ENCODE data around the gene CCDC187.

The CCDC187 gene

DNA sequence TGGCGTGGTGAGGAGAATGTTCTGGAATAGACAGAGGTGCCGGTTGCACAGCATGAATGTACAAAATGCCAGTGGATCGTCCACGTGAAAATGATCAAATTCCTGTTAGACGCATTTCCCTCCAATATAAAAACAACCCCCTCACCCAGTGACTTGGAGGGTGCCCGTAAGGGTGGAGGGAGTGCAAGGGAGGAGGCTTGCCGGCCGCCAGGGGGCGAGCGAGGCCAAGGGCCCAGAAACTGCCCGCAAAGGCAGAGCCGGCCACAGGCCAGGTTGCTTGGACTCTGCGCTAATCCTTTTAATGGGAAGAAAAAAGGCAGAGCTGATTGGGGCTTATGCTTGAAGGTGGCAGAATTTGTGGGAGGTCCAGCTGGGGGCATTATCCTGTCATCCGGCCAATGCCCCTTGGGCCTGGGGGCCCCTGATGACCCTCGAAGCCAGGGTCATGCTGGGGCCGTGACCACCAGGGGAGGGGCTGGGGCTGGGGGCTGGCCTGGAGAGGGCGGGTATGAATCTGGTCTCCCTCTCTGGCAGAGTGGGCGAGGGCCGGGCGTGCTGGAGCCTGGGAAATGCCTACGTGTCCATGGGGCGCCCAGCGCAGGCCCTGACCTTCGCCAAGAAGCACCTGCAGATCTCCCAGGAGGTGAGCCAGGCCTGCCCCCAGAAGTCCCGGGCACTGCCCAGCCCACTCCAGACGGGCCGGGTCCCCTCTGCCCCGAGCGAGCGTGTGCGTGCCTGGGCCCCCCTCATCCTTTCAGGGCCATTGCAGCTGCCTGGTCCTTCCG lies 35.5 kb upstream of the CCDC187 start:
- peak; percentile 97 for DNase-seq (ENCODE audit: low spot score)

DNA sequence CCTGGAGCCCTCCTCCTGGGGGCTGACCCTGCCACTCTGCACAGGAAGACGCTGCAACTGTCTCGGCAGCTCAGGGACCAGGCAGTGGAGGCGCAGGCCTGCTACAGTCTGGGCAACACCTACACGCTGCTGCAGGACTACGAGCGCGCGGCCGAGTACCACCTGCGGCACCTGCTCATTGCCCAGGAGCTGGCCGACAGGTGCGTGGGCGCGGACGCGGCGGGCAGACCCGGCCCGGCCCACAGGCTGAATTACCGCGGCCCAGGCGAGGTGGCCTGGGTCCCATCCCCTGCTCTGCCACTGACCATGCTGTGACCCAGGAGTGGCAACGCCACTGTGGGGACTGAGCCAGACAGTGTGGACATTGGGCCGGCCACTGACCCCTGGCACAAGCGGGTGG lies 34.6 kb upstream of the CCDC187 start:
- no peak for DNase-seq (ENCODE audit: low spot score)

DNA sequence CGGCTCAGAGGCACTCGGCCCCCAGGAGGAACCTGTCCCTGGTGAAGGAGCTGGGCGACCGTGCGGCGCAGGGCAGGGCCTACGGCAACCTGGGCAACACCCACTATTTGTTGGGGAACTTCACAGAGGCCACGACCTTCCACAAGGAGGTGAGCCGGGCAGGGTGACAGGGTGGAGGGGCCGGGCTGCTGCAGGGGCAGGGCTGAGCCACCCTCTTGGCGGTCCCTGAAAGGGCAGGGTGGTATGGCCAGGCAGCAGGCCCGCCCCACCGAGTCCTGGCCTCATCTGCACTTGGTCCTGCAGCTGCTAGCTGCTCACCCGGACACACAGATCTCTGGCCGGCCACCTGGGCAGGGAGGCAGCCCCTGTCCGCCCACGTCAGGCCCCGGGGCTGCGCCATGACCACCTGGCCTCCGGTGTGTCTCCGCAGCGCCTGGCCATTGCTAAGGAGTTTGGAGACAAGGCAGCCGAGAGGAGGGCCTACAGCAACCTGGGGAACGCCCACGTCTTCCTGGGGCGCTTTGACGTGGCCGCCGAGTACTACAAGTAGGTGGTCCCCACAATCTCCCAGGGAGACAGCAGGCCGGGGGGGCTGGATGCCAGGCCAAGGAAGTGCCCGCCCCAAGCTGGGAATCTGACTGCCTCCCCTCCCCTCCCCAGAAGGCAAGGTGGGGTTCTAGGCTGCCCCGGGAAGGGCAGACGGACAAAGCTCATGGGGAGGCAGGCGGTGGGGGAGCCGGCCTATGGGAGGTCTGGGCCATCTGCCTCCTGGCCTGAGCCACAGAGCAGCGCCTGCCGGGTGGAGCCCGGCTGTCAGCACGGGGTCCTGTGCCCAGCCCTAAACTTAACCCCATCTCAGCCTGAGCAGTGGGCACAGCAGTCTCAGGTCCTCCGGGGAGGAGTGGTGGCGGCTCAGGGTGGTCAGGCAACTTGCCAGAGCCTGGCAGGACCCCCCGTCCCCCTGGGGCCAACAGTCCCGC lies 33.8 kb upstream of the CCDC187 start:
- DNase-seq (ENCODE audit: low spot score), result no peak

DNA sequence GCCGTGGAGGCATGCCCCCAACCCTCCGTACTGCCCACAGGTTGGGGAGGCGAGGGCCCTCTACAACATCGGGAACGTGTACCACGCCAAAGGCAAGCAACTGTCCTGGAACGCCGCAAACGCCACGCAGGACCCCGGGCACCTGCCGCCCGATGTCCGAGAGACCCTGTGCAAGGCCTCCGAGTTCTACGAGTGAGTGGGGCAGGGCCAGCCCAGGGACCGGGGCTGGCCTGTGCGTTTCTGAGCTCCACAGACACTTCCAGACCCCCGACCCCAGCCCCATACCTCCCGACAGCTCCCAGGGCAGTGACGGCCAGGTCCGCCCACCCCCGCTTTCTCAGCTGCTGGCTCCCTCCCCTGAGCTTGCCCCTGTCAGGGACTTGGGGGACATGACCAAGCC lies 33.0 kb upstream of the CCDC187 start:
- no peak for DNase-seq (ENCODE audit: low spot score)

DNA sequence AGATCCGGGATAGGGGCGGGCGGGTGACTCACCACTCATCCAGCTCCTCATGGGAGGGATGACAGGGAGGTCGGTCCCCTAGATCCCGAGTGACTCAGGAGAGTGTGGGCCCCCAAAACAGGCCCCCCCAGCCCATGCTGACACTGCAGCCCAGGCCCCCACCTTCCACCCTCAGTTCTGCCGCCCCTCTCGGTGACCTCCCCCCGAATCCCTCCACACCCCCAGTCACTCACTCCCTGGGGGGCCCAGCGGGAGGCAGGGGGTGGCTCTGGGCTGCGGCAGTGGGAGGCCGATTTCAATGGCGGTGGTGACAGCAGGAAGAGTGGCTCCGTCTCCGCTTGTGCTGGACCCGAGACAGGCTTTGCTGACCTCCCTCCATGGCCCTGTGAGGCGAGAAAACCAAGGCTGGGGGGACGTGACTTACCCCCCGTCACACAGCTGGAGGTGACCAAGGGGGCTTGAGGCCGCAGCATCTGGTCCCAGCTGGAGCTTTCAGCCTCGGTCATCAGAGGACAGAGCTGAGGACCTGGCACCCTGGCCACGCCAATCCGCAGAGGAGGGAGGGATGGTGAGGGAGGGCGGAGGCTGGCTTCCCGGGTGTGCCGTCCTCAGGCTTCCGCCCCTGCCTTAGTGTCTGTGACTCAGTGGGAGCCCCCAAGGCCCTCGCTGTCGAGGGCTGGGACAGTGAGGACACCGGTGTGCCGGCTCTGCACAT lies 32.4 kb upstream of the CCDC187 start:
- DNase-seq (ENCODE audit: low spot score), result no peak

DNA sequence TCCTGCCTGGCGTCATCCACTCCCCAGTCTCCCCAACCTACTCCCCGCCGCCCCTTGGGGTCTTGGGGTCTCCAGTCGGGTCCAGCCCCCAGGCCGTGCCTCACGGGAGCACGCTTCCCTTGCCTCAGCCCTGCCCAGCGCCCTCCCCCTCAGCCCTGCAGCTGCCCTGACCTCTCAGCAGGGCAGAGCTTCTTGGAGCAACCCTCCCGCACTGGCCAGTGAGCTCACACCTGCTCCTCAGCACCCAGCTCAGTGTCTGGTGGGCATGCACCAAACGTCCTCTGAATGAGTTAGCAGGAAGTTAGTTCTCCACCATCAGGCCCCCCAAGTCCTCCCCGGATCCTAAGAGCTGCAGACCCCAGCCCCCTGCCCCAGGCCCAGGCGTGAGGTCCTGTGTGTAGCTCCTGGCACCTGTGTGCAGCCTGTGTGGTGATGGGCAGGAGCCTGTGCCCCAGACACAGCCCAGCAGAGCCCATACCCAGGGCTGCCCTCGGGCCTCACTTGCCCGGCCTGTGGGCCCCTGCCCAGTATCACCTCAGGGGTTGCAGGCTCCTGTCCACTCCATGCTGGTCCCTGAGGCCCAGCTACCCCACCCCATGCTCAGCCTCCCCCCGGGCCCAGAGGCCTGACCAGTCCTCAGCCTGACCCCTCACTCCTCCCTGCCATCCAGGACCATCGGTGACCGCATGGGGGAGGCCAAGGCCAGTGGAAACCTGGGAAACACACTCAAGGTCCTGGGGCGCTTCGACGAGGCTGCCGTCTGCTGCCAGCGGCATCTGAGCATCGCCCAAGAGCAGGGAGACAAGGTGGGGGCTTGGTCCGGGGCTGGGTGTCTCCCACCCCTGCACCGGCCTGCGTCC lies 31.6 kb upstream of the CCDC187 start:
- DNase-seq (ENCODE audit: low spot score), result no peak

DNA sequence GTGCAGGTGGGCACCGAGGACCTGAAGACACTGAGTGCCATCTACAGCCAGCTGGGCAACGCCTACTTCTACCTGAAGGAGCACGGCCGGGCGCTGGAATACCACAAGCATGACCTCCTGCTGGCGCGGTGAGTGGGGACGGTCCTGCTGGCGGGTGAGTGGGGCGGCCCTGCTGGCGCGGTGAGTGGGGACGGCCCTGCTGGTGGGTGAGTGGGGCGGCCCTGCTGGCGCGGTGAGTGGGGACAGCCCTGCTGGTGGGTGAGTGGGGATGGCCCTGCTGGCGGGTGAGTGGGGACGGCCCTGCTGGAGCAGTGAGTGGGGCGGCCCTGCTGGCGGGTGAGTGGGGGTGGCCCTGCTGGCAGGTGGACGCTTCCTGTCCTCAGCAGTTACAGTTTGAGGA lies 30.6 kb upstream of the CCDC187 start:
- DNase-seq (ENCODE audit: low spot score), result no peak

DNA sequence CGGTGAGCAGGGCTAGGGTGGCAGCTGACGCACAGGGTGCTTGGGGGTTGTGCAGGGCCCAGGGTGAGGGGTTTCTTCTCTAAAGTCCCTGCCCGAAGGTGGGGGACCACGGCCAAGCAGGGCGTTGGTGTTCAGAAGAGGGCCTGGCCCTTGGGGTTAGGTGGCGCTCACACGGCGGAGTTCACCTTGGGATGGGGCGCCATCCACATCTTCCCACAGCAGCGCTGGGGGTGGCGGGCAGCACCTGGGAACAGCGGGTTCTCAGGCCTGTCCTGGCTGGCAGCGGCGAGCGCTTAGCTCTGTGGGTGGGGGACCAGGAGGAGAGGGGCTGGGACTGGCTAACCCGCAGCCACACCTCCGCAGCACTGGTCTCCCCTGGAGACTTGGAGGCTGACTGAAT lies 29.6 kb upstream of the CCDC187 start:
- DNase-seq (ENCODE audit: low spot score), result no peak

DNA sequence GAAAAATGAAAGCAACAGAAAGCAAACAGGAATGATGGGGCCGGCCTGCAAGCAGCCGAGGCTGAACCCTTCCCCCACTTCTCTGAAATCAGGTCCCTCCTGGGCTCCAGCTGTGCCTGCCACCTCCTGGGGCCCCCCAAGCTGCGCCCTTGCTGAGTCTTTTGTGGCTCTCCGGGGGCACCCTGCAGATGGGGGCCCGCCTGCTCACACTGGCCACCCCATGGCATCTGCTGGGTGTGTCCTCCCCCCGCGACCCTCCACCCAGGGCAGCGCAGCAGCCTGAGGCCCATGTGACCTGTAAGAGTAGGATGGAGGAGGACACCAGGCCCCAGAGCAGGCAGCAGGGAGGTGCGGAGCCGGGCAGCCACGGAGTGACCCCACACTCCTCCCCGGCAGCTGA lies 29.2 kb upstream of the CCDC187 start:
- DNase-seq (ENCODE audit: low spot score), result no peak

DNA sequence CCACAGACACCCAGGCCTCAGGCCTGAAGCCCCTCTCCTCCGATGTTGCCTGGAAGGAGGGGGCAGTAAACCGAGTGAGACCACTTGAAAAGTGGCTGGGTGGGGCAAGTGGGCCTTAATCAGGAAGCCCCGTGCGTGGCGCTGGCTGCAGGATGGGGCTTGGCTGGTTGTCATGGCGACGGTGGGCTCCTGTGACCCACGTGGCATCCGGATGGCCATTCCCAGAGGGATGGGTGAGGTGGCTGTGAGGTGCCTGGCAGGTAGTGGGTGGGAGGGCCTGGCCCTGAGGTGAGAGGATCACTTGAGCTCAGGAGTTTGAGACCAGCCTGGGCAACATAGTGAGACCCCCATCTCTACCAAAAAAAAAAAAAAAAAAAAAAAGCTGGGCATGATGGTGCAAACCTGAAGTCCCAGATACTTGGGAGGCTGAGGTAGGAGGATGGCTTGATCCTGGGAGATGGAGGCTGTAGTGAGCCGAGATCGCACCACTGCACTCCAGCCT lies 28.6 kb upstream of the CCDC187 start:
- no peak for DNase-seq (ENCODE audit: low spot score)

DNA sequence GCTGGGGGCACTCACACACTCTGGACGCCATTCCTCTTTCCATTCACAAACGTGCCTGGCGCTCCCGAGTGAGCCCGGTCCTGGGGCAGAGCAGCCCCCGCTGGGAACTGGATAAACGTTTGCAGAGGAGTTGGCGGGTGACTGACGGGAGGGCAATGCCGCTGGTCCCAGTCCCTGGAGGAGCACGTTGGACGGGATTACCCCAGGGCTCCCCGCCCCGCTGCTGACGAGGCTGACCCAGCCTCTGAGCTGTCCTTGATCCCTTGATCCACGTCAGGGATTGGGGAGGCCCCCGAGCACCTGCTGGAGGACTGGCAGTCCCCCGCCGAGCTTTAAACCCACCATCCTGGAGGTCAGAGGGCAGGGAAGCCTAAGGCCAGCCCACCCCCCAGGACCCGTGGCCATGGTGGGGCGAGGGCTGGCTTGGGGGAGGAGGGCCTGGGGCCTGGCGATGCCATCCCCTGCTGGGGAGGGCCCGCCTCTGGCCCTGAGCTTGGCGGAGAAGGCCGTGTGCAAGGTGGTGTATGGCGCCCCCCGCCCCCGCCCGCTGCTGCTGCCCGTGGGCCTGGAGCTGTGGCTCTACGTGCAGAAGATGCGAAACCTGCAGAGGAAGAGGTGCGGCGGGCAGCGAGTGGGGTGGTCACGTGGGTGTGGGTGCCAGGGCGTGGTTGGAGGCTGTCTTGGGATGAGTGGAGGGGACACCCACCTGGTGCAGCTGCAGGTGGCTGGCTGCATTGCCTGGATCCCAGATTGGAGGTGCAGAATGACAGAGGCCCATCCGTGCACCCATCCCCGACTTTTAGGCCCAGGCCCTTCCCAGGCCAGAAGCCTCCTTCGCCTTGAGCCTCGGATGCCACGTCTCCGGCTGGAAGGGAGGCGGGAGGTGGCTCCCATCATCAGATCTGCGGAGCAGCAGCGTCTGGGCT lies 27.9 kb upstream of the CCDC187 start:
- DNase-seq (ENCODE audit: low spot score), result no peak

DNA sequence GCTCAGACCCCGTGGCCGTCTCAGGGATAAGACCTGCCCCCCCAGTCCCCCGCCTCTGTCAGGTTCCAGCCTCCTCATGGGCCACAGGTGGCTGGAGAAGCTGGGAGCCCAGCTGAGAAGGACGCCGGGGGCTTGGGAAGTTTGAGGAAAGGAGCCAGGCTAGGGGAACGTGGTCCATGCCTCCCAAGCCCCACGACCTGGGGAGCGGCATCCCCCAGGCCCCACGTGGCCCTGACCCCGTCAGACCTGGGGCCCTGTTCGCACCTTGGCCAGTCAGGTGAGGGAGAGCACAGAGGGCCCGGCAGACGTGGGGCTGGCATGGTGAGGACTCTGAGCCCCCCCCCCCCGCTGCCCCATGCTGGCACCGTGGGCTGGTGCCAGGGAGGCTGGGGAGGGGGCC lies 27.1 kb upstream of the CCDC187 start:
- no peak for DNase-seq (ENCODE audit: low spot score)

DNA sequence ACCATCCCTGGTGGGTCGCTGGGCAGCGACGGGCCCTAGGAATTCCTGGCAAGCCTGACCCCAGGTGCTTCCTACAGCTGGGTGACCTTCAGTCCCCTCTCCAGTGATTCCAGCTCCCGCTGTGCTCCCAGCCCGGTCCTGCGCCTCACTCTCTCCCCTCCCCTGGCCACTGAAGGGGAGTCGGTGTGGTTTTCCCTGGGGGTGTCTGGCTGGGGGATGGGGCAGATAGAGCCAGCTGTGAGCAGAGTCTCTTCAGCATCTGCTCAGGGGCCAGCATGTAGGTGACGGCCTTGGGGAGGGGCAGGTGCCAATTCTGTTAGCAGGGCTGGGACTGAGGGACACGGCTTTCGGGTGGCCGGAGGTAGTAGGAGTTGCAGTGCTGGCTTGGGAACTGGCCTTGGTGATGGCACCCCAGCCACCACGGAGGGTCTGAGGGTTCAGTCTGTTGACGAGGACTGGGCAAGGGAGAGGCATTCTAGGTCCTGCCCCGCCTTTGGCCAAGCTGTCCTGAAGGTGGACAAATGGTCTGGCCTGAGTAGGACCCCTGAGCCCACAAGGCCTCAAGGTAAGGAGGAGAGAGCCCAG lies 26.6 kb upstream of the CCDC187 start:
- no peak for DNase-seq (ENCODE audit: low spot score)

DNA sequence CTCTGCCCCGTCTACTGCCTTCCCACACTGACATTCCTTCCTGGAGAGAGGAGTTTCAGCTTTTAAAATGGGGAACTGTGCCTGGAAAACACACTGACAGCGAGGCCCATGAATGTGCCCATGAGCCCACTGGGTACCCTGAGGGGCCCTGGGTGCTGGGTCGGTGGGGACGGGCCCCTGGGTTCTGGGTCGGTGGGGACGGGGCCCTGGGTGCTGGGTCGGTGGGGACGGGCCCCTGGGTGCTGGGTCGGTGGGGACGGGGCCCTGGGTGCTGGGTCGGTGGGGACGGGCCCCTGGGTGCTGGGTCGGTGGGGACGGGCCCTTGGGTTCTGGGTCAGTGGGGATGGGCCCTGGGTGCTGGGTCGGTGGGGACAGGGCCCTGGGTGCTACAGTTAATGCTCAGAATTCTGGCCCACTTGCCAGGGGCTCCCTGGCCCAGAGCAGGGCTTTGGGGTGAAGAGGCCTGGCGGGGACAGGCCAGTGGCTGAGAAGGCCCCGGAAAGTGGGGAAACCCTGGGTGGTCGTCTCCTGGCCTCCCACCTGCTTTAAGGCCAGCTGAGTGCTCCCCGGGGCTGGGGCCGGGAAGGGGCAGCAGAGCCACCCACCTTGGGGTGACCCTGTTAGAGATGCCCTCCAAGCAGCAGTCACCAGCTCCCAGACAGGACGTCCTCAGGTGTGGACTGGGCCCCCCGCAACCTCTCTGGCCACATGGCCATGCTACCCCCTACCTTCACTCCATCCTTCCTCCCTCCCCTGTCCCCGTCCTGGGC lies 25.9 kb upstream of the CCDC187 start:
- DNase-seq (ENCODE audit: low spot score), result no peak

DNA sequence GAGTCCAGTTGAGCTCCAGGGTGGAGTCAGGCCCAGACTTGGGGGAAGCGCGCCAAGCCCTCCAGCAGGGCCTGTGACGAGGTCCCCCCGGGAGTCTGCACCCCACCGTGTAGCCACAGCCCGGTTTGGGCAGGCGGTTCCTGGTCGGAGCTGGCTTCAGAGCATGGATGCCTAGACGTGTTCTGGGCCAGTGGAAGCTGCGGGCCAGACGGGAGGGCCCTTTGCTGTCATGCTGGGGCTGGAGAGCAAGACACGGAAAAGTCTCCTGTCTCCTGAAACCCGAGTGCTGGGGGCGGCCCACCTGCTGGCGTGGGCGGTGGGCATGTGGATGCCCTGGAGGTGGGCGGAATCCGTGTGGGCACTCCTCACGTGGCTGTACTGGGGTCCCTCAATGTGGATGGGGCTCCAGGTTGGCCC lies 25.3 kb upstream of the CCDC187 start:
- no peak for DNase-seq (ENCODE audit: low spot score)

DNA sequence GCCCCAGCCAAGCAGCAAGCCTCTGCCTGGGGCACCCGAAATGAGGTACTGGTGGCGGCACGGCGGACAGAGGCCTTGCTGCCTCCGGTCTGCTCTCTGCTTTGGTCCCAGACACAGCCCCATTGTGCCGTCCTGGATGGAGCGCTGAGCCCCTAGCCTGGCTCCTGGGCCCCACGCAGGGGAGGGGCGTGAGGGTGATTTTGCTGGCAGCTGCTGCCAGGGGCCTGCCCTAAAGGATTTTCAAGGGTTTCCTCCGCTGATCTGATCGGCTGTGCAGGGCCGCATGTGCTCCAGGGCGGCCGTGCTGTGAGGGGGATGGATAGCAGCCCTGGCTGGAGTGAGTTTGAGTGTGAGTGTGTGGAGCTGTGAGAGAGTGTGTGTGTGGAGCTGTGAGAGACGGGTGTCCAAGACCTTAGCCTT lies 24.7 kb upstream of the CCDC187 start:
- DNase-seq (ENCODE audit: low spot score), result no peak

DNA sequence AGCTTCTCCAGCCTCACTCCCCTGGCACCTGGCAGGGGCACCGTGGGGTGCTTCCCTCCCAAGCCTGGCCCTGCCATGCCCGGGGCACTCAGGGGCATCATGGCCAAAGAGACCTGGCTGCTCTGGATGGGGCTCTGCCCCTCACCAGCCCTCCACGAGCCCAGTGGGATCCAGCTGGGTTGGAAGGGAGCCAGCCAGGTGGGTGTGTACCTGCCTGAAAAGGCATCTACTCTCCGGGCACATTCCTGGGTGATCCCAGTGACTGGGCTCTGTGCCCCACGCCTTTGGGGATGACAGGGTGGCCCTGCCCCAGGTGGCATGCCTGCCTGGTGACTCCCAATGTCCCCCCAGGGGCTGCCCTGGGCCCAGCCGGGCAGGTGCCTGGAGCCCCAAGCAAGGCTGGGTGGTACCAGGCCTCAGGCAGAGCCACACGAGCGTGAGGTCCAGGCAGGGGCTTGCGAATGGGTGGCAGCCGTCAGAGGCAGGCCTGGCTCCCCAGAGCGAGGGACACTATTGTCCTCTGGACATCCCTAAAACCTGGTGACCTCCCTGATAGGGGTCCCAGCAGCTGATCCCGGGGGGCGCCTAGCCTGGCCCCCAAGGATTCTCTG lies 24.2 kb upstream of the CCDC187 start:
- DNase-seq (ENCODE audit: low spot score), result no peak

DNA sequence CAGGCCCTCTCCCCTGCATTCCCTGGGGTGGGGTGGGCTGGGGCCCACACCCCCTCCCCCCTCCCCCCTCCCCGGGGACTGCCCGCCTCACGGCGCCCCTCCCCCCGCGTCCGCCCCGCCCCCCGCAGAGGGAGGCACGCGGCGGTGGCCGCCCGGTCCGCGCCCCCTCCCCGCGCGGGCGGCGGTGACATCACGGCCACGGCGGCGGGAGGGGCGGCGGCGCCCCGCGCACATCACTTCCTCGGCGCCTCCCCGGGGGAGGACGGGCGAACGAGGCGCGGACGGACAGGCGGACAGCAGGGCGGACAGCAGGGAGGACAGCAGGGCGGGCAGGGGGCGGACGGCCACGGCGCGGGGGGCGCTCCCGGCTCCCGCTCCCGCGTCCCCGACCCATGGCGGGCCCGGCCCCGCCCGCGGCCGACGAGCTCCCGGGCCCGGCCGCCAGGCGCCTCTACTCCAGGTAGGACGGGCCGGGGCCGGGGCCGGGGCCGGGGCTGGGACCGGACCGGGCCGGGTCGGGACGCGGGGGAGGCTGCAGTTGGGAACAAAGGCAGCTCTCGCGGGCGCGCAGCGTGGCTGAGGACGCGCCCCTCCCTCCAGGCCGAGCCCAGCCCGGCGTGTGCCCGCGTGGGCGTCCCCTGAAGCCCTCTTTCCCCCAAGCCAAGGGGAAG lies 23.5 kb upstream of the CCDC187 start, which contains the start of gene GPSM1:
Gene GPSM1 (plus strand): TSS at position 236 of the 671 bp plus-strand sequence. CDS start 157 bp downstream, at position 393.
- DNase-seq (ENCODE audit: low spot score), result peak; percentile 72
